Measurements from ENCODE around the gene DCTN5. TPM values are rescaled to one million over a fixed set of nuclear protein-coding genes. Genes with fewer than 3 reads are reported as not detected.

Gene DCTN5
- total RNA-seq, 4 donors from 2014 or later = 22.9 to 34.4 (median 24.8) TPM

DNA sequence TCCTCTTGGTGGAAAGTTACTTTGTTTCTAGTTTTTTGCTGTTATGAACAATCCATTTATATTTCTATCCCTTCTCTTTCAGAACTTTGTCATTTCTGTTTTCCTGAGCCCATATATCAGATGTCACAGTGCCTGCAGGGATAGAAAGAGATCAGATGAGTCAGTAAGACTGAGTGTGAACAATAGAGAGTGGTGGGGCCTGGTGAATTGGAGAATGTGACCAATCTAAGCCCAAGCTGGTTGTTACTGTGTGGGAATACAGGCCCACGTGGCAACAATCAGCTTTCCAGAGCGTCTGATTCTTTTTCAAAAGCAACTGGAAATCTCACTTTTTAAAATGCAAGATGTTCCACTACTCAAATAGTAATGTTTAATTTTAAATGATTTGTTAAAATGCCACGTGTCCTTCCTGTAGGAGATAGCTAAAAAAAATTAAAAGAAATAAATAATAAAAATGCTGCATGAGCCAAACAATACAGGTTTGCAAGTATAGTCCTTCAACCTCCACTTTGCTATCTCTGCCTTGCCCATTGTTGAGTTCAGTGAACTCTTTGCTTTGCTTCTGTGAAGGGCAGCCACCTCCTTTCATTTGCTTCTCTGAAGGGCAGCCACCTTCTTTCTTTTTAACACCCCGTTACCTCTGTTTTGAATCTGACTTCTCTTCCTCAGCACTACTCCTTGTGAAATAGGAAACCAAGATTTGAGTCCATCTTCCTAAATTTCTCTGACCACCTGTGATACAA is 9.6 kb downstream of the DCTN5 start:
- Histone ChIP-seq H3K4me3 (no peak overlapping the region), H3K9me3 (no peaks in the 10 kb centered on the region), H3K27ac (no peak overlapping the region), H3K27me3 (no peaks in the 10 kb centered on the region), H3K4me1 (no peaks in the 10 kb centered on the region), H3K36me3 (peaks cover 0 to 20% of the 10 kb centered on the region in 2 donors)
- no peak for TF ChIP-seq POLR2A (IDR thresholded peaks at IDR 0.05)
- TF ChIP-seq, protein P1, sequence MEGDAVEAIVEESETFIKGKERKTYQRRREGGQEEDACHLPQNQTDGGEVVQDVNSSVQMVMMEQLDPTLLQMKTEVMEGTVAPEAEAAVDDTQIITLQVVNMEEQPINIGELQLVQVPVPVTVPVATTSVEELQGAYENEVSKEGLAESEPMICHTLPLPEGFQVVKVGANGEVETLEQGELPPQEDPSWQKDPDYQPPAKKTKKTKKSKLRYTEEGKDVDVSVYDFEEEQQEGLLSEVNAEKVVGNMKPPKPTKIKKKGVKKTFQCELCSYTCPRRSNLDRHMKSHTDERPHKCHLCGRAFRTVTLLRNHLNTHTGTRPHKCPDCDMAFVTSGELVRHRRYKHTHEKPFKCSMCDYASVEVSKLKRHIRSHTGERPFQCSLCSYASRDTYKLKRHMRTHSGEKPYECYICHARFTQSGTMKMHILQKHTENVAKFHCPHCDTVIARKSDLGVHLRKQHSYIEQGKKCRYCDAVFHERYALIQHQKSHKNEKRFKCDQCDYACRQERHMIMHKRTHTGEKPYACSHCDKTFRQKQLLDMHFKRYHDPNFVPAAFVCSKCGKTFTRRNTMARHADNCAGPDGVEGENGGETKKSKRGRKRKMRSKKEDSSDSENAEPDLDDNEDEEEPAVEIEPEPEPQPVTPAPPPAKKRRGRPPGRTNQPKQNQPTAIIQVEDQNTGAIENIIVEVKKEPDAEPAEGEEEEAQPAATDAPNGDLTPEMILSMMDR (IDR thresholded peaks at IDR 0.05 in 4 of 5, conservative IDR thresholded peaks at IDR 0.05 in 1 of 5) = no peak
- in situ Hi-C loops (cut with MboI; ENCODE audit: low sequenced_read_pairs in 4 of 4) = loop anchor here in 1 of 4 donors (25.0 kb wide), 1 partner anchor 861 kb away; no protein-coding TSS in a partner anchor
- intact Hi-C loops (cut with DNase I; ENCODE audit: low total_unique reads) = no loop called here
- DNase-seq (no peak), ATAC-seq (no peak)

DNA sequence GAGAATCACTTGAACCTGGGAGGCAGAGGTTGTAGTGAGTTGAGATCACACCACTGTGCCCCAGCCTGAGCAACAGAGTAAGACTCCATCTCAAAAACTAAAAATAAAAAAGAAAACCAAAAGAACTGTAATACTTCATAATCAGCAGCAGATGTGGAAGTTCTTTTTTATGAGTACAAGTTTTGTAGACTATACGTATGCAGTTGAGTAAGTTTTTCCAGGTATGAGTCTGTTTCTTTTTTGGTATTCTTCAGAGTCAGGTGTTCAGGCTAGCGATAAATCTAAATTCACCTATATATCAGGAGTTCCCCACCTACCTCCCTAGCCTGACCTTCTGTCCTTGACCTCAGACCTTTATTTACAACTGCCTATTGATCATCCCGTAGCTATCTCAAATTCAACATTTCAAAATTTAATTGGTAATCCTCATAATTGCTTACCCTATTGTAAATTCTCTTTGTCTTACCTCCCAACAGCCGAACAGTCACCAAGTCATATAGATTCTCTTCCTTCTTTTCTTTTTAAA is 10.7 kb downstream of the DCTN5 start:
- ATAC-seq = no peak
- no peak for TF ChIP-seq POLR2A (IDR thresholded peaks at IDR 0.05)
- TF ChIP-seq, protein P1 (IDR thresholded peaks at IDR 0.05 in 4 of 5, conservative IDR thresholded peaks at IDR 0.05 in 1 of 5) = no peak
- Histone ChIP-seq H3K4me3 (no peak overlapping the region), H3K9me3 (no peaks in the 10 kb centered on the region), H3K4me1 (no peaks in the 10 kb centered on the region), H3K27ac (no peak overlapping the region), H3K27me3 (no peaks in the 10 kb centered on the region), H3K36me3 (peaks cover 0 to 15% of the 10 kb centered on the region in 2 donors)
- DNase-seq = no peak
- intact Hi-C loops (cut with DNase I; ENCODE audit: low total_unique reads) = no loop called here
- in situ Hi-C loops (cut with MboI; ENCODE audit: low sequenced_read_pairs in 4 of 4) = loop anchor here in 1 of 4 donors (25.0 kb wide), 1 partner anchor 860 kb away; no protein-coding TSS in a partner anchor

DNA sequence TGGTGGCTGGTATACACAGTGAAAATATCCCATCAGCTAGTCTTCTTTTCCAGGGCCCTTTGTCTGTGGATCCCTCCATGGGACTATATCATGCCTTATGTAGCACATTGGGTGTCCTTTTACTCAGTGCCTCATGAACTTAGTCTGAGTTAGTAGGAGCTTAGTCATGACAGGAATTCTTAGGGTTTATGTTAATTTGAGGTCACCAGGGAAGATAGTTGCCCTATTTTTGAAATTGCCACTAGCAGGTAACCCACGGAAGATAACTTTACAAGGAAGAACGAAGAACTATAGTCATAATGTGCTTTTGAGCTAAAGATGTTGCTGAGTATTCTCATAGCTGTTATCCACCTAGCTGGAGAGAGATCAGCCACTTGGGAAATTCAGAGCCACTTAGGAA is 22.7 kb downstream of the DCTN5 start:
- Histone ChIP-seq H3K27ac (no peak overlapping the region), H3K27me3 (no peaks in the 10 kb centered on the region), H3K4me3 (no peak overlapping the region), H3K9me3 (no peaks in the 10 kb centered on the region), H3K4me1 (peaks cover 0 to 4% of the 10 kb centered on the region in 2 donors), H3K36me3 (peaks cover 0 to 100% of the 10 kb centered on the region in 2 donors)
- ATAC-seq (no peak), DNase-seq (no peak)
- no peak for TF ChIP-seq POLR2A (IDR thresholded peaks at IDR 0.05)
- intact Hi-C loops (cut with DNase I; ENCODE audit: low total_unique reads) = no loop called here
- in situ Hi-C loops (cut with MboI; ENCODE audit: low sequenced_read_pairs in 4 of 4) = loop anchor here in 1 of 4 donors (25.0 kb wide), 1 partner anchor 848 kb away; no protein-coding TSS in a partner anchor

DNA sequence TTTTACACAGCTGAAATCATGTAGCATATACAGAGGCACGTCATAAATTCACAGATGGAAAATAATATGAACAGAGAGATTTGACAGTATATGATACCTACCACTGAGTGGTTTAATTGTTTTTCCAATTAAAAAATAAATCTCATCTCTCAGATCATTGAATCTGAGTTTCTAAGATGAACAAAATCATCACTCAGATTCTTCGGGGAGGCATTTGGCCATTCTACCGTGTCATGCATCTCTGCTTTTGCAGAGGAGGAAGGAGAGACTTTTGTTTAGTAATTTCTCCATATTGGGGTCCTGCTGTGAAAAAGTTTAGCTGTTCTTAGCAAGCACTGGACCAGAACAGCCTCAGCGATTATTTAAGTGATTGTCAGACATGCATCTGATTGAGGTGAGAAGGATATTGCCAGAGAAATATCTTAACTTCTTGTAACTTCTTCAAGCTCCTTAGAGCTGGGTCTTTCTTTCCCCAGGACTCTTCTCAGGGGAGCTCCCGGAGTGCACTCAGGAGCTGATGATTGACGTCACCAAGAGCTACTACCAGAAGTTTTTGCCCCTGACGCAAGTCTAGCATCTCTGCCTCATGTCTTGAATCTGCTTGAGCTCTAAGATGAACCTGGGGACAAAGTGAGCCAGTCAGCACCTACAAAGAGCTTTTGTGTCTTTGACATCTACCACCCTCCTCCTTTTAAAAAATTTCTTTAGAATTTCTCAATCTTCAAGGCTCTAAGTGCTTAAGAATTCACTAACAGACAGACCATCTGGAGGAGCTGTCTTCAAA is 25.5 kb downstream of the DCTN5 start:
- ATAC-seq (no peak), DNase-seq (no peak)
- in situ Hi-C loops (cut with MboI; ENCODE audit: low sequenced_read_pairs in 4 of 4) = loop anchor here in 1 of 4 donors (25.0 kb wide), 1 partner anchor 846 kb away; no protein-coding TSS in a partner anchor
- H3K4me3 ChIP-seq = no peak overlapping the region
- H3K36me3 ChIP-seq = peaks cover 0 to 77% of the 10 kb centered on the region in 2 donors
- no peak overlapping the region for H3K27ac ChIP-seq
- H3K4me1 ChIP-seq = peaks cover 15 to 31% of the 10 kb centered on the region in 2 donors
- intact Hi-C loops (cut with DNase I; ENCODE audit: low total_unique reads) = no loop called here
- H3K9me3 ChIP-seq = no peaks in the 10 kb centered on the region
- no peak for TF ChIP-seq POLR2A (IDR thresholded peaks at IDR 0.05)
- TF ChIP-seq, protein P1 (IDR thresholded peaks at IDR 0.05 in 4 of 5, conservative IDR thresholded peaks at IDR 0.05 in 1 of 5) = no peak
- H3K27me3 ChIP-seq = no peaks in the 10 kb centered on the region

DNA sequence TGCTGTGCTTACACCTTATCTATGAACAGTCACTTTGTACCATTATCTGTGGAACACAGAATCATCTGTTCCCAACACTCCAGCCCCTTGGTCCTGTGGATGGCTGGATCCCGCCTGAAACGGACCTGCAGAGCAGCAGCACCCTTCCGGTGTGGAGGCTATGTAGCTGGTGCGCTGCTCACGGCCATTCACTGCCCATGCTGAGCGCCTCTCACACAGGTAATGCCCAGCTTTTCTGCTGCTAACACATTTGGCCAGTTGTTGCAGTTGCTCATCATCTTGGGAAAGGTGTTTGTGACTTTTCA is 26.0 kb downstream of the DCTN5 start:
- in situ Hi-C loops (cut with MboI; ENCODE audit: low sequenced_read_pairs in 4 of 4) (loop anchor here in 1 of 4 donors (25.0 kb wide), 1 partner anchor 845 kb away; no protein-coding TSS in a partner anchor), intact Hi-C loops (cut with DNase I; ENCODE audit: low total_unique reads) (no loop called here)
- Histone ChIP-seq H3K9me3 (no peaks in the 10 kb centered on the region), H3K36me3 (peaks cover 0 to 72% of the 10 kb centered on the region in 2 donors), H3K4me3 (no peak overlapping the region), H3K27ac (no peak overlapping the region), H3K4me1 (peaks cover 16 to 33% of the 10 kb centered on the region in 2 donors), H3K27me3 (no peaks in the 10 kb centered on the region)
- ATAC-seq (no peak), DNase-seq (no peak)
- TF ChIP-seq, protein P1 (IDR thresholded peaks at IDR 0.05 in 4 of 5, conservative IDR thresholded peaks at IDR 0.05 in 1 of 5) = no peak
- TF ChIP-seq POLR2A (IDR thresholded peaks at IDR 0.05) = no peak

Measured in gastrocnemius medialis (tissue), 4 donors.